Ovary (tissue), 3 donors: ENCODE data around the gene PTPRK.

Source experiments
- CTCF ChIP-seq, 3 donors: fragments of 450-650 bp in 2 of 3; fragments of 200-600 bp in 1 of 3; IDR thresholded peaks; one replicate each; pipeline versions ENCODE4 v1.5.1 to v1.8.0; 2016 to 2022; ENCODE audit warnings: antibody characterized with exemption in 3 of 3, mild to moderate bottlenecking in 1 of 3
- EP300 ChIP-seq: sonication (generic); formaldehyde crosslinking; IDR thresholded peaks from one replicate; pipeline ENCODE4 v1.6.1; 2017; ENCODE audit warnings: antibody characterized with exemption
- POLR2A ChIP-seq: fragments of 450-650 bp; IDR thresholded peaks from one replicate; pipeline ENCODE4 v1.6.1; 2017; ENCODE audit warnings: antibody characterized with exemption, mild to moderate bottlenecking, moderate library complexity
- donor health status: DM: no; HTN: no; CAD: no.

GRCh38 chr6:127949251-127949650 is 571.1 kb downstream of the PTPRK start:
- TF ChIP-seq CTCF (IDR thresholded peaks at IDR 0.05) (no peak), EP300 (no peak), POLR2A (no peak)
